Measurements from ENCODE around the gene MDH2.
"Not testable (repeated sequence)": the region's sequence is repeated elsewhere in the genome, so short reads cannot be mapped to it uniquely, and the experiment has no call there.

The MDH2 gene

DNA sequence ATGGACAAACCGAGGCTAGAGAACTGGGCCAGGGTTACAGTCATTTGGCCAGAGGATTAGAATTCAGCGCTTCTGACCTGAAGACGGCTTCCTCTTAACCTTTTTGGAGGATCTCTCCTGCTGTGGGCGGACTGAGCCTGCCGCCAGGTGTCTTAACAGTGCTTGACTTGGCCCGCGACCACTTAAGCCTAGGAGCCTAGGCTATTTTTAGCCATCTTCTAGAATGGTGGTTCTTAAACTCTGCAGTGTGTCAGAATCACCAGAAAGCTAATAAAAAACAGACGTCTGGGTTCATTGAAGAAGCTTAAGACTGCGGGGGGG lies 722 bp downstream of the MDH2 start:
- DNase-seq, result peak in 1 of 5 donors; percentile 22

- DNase-seq, result no peak
Measured at GRCh38 chr7:76049295-76049694, 1.4 kb downstream of the MDH2 start.

DNA sequence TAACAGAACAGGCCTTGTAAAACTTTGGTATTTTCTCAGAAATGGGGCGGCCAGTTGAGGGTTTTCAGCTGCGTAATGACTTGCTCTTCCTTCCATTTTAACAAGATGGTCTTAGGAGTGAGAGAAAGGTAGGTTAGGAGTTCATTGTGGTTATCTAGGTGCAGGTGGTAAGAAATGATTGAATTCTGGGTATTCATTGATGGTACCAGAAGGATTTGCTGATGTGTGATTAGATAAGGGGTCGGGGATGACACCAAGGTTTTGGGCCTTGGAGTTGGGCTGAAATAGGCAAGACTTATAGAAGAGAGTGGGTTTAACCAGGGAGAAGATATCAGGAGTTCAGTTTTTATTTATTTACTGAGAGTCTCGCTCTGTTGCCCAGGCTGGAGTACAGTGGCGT lies 2.6 kb downstream of the MDH2 start:
- no peak for DNase-seq

DNA sequence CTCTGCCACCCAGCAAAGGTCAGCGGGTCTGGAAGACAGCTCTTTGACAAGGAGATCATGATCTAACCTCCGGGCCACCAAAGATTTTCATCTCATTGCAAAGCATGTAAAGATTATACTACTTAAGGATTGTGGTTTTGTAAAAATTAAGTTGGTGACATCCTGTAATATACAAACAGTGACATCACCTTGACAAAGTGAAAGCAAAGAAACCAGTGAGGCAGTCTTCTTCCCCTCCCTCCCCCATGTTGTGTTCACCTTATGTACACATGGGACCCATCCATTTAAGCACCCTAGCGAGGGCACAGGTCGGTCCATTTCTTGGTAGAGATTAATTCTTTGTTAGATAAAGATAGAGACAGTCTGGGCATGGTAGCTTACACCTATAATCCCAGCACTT lies 3.9 kb downstream of the MDH2 start:
- peak in 1 of 5 donors; percentile 55 for DNase-seq

DNA sequence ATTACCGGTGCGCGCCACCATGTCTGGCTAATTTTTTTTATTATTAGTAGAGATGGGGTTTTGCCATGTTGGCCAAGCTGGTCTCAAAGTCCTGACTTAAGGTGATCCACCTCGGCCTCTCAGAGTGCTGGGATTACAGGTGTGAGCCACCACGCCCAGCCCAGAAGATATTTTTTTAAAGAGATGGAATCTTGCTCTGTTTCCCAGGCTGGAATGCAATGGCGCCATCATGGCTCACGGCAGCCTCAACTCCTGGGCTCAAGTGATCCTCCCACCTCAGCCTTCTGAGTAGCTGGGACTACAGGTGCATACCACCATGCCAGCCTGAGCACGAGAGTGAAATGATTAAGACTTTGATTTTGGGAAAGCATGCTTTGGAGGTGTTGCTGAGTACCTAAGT lies 4.8 kb downstream of the MDH2 start:
- not testable (repeated sequence) for DNase-seq

GRCh38 chr7:76053461-76053860 lies 5.6 kb downstream of the MDH2 start:
- no peak for DNase-seq

DNA sequence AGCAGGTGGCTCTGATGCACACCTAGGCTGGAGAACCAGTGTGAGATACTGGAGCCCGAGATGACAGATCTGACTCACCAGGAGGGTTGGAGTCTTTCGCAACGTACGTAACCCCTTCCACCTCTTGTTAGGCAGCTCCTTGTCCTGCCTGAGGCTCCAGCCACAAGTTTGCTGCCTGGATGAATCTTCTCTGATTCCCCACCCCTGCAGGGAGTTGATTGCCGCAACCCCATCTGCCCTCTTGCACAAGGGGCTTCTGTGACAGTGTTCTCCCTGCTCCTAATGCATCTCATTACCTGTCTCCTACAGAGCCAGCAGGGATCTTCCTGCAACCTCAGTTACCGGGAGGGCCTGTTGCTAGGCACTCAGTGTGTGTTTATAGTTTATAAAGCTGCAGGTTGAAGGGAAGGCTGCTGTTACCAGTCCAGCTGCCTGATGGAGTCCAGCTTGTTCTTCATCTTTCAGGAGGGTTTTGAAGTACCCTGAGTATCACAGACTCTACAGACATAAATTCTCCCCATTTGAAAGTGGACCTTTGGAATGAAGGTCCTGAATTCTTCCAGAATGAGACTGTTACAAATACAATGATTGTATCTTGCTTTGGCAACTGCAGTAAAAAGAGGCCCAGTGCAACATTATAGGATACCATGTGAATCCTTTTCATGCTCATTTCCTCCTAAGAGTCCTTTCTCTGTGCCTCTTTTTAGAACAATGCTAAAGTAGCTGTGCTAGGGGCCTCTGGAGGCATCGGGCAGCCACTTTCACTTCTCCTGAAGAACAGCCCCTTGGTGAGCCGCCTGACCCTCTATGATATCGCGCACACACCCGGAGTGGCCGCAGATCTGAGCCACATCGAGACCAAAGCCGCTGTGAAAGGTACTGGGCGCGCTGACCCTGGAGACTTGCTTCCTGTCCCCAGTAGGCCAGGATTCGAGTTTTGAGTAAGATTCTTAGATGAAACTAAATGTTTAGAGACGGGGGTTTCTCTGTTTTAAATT lies 6.5 kb downstream of the MDH2 start:
- no peak for DNase-seq

- no peak for DNase-seq
Measured at GRCh38 chr7:76056241-76056640, 8.3 kb downstream of the MDH2 start.

GRCh38 chr7:76057103-76057812 lies 9.4 kb downstream of the MDH2 start:
- no peak for DNase-seq

GRCh38 chr7:76057813-76058145 lies 9.9 kb downstream of the MDH2 start:
- DNase-seq, result no peak

GRCh38 chr7:76058745-76059144 lies 10.8 kb downstream of the MDH2 start:
- not testable (repeated sequence) for DNase-seq

DNA sequence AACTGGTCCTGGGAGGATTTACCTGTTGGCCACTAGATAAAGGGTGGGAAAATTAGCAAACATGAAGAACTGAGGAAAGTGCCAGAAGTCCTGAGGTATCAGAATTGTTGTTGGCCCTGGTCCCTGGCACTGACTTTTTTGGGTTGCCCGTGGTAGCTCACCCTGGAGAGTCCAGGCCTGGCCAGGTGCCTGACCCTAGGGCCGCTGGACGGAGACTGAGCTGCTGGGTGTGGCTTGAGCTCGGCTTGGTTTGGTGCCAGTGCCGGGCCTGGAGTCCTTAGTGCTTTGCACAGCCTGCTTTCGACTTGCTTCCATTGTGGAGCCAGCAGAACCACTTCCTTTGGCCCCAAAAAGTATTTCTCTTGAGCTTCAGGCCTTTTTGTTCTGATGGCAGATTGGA lies 12.9 kb downstream of the MDH2 start:
- DNase-seq, result no peak

GRCh38 chr7:76062254-76062653 lies 14.3 kb downstream of the MDH2 start:
- DNase-seq, result no peak

DNA sequence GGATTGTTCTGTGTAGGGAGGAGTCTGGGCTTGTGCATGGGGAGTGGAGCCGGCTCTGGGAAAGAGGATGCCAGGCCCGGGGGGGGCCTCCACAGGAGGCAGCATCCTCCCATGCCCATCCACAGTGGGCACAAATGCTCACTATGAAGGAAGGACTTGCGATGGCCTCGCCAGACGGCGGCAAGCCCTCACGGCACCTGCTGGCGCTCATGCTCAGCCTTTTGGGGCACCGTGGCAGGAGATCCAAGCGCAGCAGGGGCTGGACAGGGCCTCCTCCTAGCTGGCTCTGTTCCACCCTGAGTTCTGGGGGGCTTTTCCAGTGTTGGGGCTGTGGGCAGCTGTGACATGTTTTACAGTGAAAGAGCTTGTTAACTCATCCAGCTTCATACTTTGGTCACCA lies 15.2 kb downstream of the MDH2 start:
- DNase-seq, result no peak

- no peak for DNase-seq
Measured at GRCh38 chr7:76063525-76063924, 15.6 kb downstream of the MDH2 start.

DNA sequence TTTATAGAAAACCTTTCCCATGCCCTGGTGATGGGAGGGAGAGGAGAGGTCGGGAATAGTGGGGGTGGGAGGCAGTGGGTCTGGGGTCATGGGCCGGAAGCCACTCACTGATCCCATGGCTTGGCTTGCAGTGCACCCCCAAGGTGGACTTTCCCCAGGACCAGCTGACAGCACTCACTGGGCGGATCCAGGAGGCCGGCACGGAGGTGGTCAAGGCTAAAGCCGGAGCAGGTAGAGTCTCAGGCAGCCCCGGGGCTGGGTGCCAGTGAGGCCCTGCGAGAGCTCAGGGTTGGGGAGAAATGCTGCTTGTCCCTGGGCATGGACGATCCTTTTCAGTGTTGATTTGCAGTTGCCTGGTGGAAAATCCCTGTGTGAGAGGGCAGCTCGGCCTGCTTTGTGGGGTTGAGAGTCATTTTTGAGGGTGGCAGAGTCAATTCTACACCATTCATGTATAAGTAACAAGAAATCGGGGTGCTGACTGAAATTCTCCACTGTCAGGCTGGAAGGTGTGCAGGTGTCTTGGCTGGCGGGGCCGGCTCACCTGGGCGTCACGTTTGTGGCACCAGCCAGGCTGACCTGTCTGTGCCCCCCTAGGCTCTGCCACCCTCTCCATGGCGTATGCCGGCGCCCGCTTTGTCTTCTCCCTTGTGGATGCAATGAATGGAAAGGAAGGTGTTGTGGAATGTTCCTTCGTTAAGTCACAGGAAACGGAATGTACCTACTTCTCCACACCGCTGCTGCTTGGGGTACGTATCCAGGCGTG lies 16.5 kb downstream of the MDH2 start:
- DNase-seq, result no peak

- DNase-seq, result no peak
Measured at GRCh38 chr7:76065016-76065612, 17.2 kb downstream of the MDH2 start.

DNA sequence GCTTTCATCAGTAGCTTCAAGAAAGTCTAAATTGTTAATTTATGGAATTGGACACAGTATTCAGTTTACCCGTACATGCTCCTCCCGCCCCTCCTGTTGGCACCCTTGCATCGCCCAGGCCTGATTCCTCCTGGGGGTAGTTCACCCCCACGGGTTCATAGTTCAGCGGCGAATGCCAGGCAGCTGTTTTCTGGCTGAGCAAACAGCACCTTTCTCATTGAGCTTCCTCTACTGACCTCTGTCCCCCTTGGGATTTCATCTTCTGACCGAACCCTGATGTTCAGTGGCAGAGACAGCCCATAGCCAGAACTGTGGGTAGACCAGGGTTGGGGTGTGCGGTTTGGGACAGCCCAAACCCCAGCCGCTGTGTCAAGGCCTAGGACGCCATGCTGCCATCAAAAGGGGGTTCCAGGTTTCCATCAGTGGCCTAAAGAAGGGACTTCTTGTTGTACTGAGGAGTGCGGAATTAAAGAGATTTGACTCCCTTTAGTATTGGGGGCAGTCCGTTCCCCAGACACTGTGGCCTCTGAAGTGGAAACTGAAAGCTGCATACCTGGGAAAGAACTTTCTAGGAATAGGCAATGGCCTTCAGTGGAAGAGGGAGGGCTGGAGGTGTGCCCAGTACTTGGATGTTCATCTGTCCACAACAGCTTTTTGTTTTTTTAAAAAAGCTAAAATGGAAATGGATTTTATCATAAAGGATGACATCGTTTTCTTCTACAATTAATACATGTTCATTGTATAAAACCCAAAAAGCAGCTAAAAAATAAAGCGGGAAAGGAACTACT lies 19.0 kb downstream of the MDH2 start:
- no peak for DNase-seq

DNA sequence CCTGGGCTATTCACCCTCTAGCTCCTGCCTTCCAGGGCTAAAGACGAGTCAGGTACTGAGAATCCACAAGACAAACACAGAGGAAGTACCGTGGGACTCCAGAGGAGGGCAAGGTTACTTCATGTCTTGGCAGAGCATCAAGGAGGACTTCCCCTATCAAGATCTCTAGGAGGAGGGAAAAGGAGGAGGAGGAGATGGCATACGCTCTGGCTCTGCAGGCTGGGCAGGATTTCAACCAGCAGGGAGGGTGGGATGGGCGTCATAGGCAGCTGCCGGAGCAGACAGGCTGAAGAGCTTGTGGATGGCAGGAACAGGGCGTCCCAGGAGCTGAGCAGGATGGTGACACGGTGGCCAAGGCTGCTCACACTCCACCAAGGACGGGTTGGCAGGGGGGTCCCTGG lies 21.3 kb downstream of the MDH2 start:
- no peak for DNase-seq

GRCh38 chr7:76071316-76072242 lies 23.7 kb downstream of the MDH2 start:
- no peak for DNase-seq
